HFF-Myc (cell line): Measurements from ENCODE around the gene RHOBTB3.

Source experiments
- DNase-seq: peaks from one replicate; pipeline ENCODE4 v3.0.0-alpha.2; 2011; ENCODE audit warnings: low read depth; ENCODE audit errors: extremely low read depth
- H3K4me3 ChIP-seq: replicated peaks from 2 replicates; pipeline ENCODE4 v1.5.1; 2011; ENCODE audit warnings: low read depth, mild to moderate bottlenecking, control low read depth, low read length
- TF ChIP-seq, protein P1 (sequence below): IDR thresholded peaks from 2 replicates; pipeline ENCODE4 v1.5.1; 2012; ENCODE audit warnings: mild to moderate bottlenecking, low read depth, low read length, control low read depth; ENCODE audit errors: missing control alignments

RHOBTB3 gene

DNA sequence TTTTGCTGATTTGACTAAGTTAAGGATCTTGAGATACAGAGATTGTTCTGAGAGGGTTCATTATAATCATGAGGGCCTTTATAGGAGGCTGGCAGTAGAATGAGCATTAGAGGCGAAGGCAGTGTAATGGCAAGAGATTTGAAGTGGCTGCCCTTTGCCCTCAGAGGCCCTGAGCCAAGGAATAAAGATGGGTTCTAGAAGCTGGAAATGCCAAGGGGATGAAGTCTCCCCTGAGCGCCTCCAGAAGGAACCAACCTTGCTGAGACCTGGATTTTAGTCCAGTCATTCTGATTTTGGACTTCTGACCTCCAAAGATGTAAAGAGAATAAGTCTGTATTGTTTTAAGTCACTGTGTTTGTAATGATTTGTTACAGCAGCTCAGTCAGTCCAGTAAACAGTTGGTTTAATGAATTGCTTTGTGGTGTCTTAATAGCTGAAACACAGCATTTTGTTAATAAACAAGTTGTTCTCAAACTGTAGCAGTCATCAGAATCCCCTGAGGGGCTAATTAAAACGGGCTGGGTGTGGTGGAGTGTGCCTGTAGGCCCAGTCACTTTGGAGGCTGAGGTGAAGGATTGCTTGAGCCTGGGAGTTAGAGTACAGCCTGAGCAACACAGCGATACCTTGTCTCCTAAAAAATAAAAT, 68.2 kb downstream of the RHOBTB3 start:
- TF ChIP-seq, protein P1, sequence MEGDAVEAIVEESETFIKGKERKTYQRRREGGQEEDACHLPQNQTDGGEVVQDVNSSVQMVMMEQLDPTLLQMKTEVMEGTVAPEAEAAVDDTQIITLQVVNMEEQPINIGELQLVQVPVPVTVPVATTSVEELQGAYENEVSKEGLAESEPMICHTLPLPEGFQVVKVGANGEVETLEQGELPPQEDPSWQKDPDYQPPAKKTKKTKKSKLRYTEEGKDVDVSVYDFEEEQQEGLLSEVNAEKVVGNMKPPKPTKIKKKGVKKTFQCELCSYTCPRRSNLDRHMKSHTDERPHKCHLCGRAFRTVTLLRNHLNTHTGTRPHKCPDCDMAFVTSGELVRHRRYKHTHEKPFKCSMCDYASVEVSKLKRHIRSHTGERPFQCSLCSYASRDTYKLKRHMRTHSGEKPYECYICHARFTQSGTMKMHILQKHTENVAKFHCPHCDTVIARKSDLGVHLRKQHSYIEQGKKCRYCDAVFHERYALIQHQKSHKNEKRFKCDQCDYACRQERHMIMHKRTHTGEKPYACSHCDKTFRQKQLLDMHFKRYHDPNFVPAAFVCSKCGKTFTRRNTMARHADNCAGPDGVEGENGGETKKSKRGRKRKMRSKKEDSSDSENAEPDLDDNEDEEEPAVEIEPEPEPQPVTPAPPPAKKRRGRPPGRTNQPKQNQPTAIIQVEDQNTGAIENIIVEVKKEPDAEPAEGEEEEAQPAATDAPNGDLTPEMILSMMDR = no peak
- DNase-seq = no peak
- H3K4me3 ChIP-seq = no peak overlapping the region

DNA sequence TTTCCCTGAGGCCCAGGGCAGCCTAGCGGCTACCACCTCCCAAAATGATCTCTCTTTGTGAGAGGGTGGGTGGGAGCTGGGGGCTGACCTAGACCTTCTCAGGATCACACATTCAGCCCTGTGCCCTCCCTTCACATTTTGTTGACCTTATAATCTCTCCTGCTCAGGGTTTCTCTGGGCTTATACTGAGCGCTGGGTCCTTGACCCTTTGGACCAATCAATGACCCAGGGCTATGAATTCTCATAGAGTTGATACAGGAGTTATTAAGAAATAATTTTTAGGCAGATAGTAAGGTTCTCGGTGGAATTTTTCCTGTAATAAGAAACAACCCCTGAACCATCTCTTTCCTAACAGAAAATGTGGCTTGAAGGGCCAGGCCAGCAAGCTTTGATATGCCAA, 69.4 kb downstream of the RHOBTB3 start:
- no peak for DNase-seq
- TF ChIP-seq, protein P1 = no peak
- no peak overlapping the region for H3K4me3 ChIP-seq

DNA sequence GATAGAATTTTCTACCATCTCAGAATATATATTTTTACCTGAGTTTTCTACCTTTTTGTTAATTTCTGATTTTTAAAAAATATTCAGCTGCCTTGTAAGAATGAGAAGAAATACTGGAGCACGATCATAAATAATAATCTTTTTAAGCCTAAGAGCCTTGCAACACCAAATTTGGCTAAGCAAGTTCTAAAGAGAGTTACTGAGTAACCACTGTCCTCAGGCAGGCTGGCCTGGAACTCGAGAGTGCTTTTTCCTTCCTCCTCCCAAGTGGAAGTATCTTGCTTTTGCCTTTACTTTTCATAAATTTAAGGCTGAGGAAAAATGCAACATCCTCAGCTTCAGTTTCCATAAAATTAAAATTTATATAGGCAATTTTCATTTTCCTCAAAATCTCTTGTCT, 70.4 kb downstream of the RHOBTB3 start:
- TF ChIP-seq, protein P1 = no peak
- H3K4me3 ChIP-seq = no peak overlapping the region
- DNase-seq = no peak

DNA sequence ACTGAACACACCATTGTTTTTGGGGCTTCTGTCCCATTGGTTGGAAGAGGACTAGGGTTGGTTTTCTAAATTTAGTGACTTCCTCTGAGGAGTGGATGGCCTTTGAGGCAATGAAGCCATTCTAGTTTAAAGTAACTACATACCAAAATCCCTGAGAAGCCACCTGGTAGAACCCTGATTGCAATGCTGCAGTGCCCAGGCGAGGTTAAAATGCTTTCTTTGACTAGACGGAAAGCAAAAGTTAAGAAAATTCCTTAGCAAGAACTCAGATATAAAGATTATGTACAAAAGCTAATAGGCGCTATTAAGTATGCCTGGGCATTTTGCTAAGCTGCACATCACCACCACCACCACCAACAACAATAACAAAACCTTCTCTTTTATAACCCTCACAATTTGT, 70.8 kb downstream of the RHOBTB3 start:
- H3K4me3 ChIP-seq = no peak overlapping the region
- DNase-seq = no peak
- TF ChIP-seq, protein P1 = no peak

DNA sequence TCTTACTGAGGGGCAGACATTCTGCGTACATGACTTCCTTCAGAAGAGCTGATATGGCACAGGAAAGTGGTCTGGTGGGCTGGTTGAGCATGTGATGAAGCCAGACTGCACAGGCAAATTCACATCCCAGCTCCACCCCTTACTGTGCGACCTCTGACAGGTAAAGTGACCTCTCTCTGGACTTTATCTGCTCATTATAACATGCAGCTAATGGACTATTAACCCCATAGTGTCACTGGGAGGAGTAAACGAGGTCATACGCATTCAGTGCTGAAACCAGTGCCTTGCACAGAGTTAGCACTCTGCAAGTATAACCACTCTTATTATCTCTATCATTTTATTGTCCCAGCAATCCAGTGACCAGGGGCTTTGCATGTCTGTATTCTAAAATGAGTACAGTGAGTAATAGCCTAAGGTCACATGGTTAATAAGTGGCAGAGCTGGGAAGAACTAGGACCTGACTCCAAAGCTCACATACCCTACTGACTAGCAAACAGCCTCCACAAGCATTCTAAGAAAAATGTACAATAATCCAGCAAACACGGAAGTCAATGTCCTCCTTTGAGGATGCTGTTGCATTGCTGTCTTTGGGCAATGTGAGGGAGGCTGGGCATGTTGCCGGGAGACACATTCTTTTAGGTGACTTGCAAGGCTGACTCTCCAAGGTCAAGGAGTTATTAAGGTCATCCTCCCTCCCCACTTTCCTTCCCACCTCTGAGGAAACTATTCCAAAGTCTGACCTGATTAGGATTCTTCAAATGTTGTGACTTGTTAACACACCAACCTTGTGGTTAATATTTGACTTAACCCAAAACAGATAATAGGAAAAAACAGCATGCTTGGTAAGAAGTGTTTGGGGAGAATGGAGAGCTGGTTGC, 72.4 kb downstream of the RHOBTB3 start:
- no peak for DNase-seq
- H3K4me3 ChIP-seq = no peak overlapping the region
- TF ChIP-seq, protein P1 = no peak

DNA sequence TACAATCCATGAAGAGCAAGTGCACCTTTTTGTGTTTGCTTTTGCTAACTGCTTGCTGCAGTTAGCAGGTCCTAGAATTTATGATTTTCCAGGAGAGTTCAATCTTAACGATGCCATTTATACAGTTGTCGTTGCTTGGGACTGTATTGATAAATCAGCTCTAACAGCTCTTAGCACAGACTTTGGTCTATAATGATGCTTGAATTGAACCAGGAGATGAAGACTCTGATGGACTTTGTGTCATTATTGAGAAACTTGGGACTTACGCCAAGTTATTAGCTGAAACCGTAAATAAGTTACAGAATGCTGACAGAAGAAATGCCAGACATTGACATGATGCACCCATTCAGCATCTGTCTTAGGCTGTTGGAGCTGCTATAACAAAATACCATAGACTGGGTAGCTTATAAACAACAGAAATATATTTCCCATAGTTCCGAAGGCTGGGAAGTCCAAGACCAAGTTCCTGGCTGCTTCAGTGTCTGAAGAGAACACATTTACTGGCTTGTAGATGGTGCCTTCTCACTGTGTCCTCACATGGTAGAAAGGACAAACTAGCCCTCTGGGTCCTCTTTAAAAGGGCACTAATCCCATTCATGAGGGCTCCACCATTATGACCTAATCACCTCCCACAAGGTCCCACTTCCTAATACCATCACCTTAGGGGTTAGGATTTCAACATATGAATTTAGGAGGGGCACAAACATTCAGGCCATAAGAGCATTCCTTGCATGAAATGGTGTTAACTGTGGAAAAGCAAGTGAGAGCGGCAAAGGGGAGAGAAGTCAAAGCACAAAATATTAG, 73.8 kb downstream of the RHOBTB3 start:
- no peak for DNase-seq
- H3K4me3 ChIP-seq = no peak overlapping the region
- TF ChIP-seq, protein P1 = no peak
